ENCODE results near the gene TOMM34. TPM values are rescaled to one million over a fixed set of nuclear protein-coding genes. Genes with fewer than 3 reads are reported as not detected.
A peak's percentile ranks its signal among the peaks of the same experiment; 100 is the strongest.

The TOMM34 gene
- total RNA-seq, 1 donor from 2014 or later: 39.6 TPM

- DNase-seq (ENCODE audit: low read depth, low spot score): no peak
- Mint-ChIP-seq H3K4me1 (no peaks in the 10 kb centered on the region), H3K27ac (ENCODE audit: unreplicated experiment) (no peak overlapping the region), H3K36me3 (ENCODE audit: low read depth) (peaks cover 11% of the 10 kb centered on the region), H3K9me3 (no peaks in the 10 kb centered on the region), H3K27me3 (ENCODE audit: low read depth) (no peaks in the 10 kb centered on the region), H3K4me3 (no peak overlapping the region)
- TF ChIP-seq, protein P1, sequence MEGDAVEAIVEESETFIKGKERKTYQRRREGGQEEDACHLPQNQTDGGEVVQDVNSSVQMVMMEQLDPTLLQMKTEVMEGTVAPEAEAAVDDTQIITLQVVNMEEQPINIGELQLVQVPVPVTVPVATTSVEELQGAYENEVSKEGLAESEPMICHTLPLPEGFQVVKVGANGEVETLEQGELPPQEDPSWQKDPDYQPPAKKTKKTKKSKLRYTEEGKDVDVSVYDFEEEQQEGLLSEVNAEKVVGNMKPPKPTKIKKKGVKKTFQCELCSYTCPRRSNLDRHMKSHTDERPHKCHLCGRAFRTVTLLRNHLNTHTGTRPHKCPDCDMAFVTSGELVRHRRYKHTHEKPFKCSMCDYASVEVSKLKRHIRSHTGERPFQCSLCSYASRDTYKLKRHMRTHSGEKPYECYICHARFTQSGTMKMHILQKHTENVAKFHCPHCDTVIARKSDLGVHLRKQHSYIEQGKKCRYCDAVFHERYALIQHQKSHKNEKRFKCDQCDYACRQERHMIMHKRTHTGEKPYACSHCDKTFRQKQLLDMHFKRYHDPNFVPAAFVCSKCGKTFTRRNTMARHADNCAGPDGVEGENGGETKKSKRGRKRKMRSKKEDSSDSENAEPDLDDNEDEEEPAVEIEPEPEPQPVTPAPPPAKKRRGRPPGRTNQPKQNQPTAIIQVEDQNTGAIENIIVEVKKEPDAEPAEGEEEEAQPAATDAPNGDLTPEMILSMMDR (conservative IDR thresholded peaks at IDR 0.05): no peak
These were observed 12.1 kb downstream of the TOMM34 start for GRCh38 chr20:44948107-44948506.

DNA sequence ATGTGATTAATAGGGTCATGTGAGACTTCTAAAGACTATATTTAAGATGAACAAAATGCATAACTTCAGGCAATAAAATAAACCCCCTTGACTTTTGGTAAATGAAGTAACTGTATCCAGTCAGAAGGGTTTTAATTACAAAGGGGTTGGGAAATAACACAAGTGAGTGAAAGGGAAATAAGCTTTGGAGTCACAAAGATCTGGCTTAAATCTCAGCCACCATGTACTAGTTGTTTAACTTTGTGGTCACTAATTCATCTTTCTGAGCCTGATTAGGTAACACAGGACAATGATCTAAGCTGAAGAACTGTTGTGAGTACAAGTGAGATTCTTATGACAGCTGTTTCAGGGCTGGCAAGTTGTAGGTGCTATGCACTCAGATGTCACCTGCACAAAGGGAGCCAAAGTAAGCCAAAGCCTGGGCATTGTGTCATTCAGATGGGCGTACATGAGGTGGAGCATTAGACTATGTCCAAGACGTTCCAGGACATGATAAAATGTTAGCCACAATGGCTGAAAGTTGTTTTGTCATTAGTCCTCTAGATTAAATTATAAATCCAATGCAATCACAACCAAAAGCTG is 13.8 kb downstream of the TOMM34 start:
- DNase-seq (ENCODE audit: low read depth, low spot score): no peak
- Mint-ChIP-seq H3K27me3 (ENCODE audit: low read depth) (no peaks in the 10 kb centered on the region), H3K36me3 (ENCODE audit: low read depth) (peaks cover 11% of the 10 kb centered on the region), H3K4me1 (no peaks in the 10 kb centered on the region), H3K27ac (ENCODE audit: unreplicated experiment) (no peak overlapping the region), H3K4me3 (no peak overlapping the region), H3K9me3 (no peaks in the 10 kb centered on the region)
- TF ChIP-seq, protein P1 (conservative IDR thresholded peaks at IDR 0.05): no peak

GRCh38 chr20:44945261-44945660 is 14.9 kb downstream of the TOMM34 start:
- no peak overlapping the region for H3K27ac Mint-ChIP-seq (ENCODE audit: unreplicated experiment)
- H3K9me3 Mint-ChIP-seq: no peaks in the 10 kb centered on the region
- TF ChIP-seq, protein P1 (conservative IDR thresholded peaks at IDR 0.05): no peak
- DNase-seq (ENCODE audit: low read depth, low spot score): no peak
- H3K27me3 Mint-ChIP-seq (ENCODE audit: low read depth): no peaks in the 10 kb centered on the region
- H3K4me3 Mint-ChIP-seq: no peak overlapping the region
- peaks cover 13% of the 10 kb centered on the region for H3K36me3 Mint-ChIP-seq (ENCODE audit: low read depth)
- H3K4me1 Mint-ChIP-seq: no peaks in the 10 kb centered on the region

DNA sequence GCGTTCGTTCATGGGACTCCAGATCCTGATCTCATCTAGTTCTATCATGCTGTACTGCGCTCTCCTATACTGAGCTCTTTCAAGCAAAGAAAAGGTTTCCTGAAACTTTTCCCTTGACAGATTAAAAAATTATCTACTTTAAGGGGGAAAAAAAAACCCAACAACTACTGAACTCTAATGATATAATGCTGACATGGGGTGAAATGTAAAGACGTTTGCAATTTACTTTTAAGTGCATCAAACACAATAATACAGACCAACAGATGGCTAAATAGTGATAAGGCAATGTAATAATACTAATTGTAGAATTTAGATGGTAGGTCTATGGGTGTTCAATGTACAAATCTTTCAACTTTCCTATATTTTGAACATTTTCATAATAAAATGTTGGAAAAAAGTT is 16.4 kb downstream of the TOMM34 start:
- no peaks in the 10 kb centered on the region for H3K9me3 Mint-ChIP-seq
- no peaks in the 10 kb centered on the region for H3K27me3 Mint-ChIP-seq (ENCODE audit: low read depth)
- no peak overlapping the region for H3K27ac Mint-ChIP-seq (ENCODE audit: unreplicated experiment)
- H3K4me1 Mint-ChIP-seq: no peaks in the 10 kb centered on the region
- TF ChIP-seq, protein P1 (conservative IDR thresholded peaks at IDR 0.05): no peak
- no peak for DNase-seq (ENCODE audit: low read depth, low spot score)
- peaks cover 8% of the 10 kb centered on the region for H3K36me3 Mint-ChIP-seq (ENCODE audit: low read depth)
- no peak overlapping the region for H3K4me3 Mint-ChIP-seq

- Mint-ChIP-seq H3K27me3 (ENCODE audit: low read depth) (no peaks in the 10 kb centered on the region), H3K4me3 (no peak overlapping the region), H3K36me3 (ENCODE audit: low read depth) (peaks cover 8% of the 10 kb centered on the region), H3K27ac (ENCODE audit: unreplicated experiment) (no peak overlapping the region), H3K4me1 (no peaks in the 10 kb centered on the region), H3K9me3 (no peaks in the 10 kb centered on the region)
- TF ChIP-seq, protein P1 (conservative IDR thresholded peaks at IDR 0.05): peak; percentile 15
- DNase-seq (ENCODE audit: low read depth, low spot score): no peak
These were observed 17.8 kb downstream of the TOMM34 start for GRCh38 chr20:44942264-44942973.
